Subcutaneous adipose tissue (tissue), 4 donors: ENCODE data around the gene SPAG6. TPM values are rescaled to one million over a fixed set of nuclear protein-coding genes. Genes with fewer than 3 reads are reported as not detected.

ENCODE experiments used
- total RNA-seq, 4 donors: library from RNA; depleted of rRNA; stranded (reverse); fragments of >200 nt; gene quantifications; one replicate each; pipeline ENCODE4 v1.1.0, GENCODE V29; 2016
- TF ChIP-seq, protein P1 (sequence below): fragments of 450-650 bp; IDR thresholded peaks from one replicate; pipeline ENCODE4 v1.5.1; 2016; ENCODE audit warnings: low read depth, mild to moderate bottlenecking, control low read depth, antibody characterized with exemption, moderate library complexity

The SPAG6 gene
- total RNA-seq, 4 donors from 2014 or later: 0.34 TPM; not detected in 3

DNA sequence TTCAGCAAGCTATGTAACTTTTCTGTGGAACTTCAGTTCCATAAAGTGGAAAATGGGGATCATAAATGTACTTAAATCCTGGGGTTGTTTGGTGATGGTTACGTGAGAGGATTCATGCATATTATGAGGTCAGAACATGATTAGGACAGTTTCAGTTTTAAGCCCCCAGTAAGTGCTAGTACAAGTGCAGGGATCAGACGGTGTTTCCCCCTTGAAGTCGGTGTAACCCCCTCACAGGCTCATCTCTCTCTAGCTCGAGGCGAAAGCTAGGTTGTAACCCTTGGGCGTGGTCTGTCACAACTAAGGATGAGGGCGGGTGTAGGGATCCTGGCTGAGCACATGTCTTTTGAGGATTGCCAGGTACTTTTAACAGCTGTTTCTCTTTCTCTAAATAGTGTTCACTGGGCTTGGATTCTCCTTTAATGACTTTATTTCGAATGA is 84.7 kb downstream of the SPAG6 start:
- TF ChIP-seq, protein P1, sequence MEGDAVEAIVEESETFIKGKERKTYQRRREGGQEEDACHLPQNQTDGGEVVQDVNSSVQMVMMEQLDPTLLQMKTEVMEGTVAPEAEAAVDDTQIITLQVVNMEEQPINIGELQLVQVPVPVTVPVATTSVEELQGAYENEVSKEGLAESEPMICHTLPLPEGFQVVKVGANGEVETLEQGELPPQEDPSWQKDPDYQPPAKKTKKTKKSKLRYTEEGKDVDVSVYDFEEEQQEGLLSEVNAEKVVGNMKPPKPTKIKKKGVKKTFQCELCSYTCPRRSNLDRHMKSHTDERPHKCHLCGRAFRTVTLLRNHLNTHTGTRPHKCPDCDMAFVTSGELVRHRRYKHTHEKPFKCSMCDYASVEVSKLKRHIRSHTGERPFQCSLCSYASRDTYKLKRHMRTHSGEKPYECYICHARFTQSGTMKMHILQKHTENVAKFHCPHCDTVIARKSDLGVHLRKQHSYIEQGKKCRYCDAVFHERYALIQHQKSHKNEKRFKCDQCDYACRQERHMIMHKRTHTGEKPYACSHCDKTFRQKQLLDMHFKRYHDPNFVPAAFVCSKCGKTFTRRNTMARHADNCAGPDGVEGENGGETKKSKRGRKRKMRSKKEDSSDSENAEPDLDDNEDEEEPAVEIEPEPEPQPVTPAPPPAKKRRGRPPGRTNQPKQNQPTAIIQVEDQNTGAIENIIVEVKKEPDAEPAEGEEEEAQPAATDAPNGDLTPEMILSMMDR: no peak

DNA sequence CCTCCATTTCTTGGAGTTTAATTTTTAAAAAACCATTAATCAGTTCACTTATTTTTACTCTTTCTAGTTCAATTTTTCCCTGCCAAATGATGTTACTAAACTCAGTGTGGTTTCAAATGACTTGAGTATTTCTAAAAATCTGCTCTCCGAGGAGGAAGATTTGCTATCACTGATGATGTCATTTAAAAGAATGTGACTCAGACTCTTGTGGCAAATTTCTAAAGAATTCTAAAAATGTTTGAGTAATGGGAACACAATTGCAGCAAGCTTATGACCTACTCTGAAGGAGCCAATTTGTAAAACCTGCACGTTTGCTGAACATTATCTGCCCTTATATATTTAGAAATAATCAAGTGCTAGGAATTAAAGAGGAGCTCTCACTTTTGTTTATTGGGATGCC is 88.6 kb downstream of the SPAG6 start:
- TF ChIP-seq, protein P1: no peak

DNA sequence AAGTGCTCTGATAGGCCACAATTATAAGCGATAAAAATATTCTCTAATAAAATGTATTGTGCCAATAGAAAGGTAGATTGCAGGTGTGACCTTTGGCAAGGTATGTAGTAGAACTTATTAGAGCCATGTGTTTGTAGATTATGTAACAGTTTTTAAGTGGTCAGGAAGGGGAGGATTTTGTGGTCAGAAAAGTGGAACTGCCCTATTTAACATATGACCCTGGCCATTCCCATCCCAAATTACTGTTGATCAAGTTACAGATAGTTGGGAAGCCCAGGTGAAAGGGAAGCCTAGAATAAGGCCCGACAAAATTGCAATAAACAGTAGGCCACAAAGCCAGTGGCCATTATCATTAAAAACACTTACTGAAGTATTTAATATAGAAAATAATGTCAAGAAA is 89.2 kb downstream of the SPAG6 start:
- TF ChIP-seq, protein P1: no peak

DNA sequence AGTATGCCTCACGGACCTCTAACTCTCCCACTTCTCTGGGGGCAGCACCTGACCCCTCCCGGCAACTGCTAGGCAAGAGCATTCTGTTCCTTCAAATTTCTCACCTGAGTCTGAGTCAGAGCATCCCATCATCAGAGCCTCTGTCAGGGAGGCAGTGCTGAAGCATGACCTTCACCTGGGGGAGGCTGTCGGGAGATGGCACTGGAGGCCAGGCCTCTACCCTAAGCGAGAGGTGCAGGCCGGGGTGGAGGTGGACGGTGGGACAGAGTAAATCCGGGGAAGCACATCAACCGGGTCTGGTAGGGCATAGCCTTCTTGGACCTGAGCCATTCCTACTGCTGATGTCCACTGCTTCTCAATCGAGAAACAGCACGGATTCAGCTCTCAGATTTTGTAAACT is 90.4 kb downstream of the SPAG6 start:
- TF ChIP-seq, protein P1: no peak

DNA sequence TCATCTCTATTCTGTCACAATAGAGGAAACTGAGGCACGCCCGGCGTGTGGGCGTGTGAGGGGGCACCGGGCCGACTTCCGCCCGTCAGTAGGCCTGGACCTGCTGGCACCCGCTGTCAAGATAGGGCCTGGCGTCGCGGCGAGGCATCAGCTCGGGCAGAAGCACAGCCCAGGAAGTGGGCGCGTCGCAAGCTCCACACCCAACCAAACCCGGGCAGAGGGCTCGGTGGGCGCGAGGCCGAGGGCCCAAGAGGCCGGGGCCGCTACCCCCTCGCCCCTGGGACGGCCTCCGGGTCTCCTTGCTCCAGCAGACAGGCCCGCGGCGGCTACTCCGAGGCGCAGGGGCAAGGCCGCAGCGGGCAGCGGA is 91.2 kb downstream of the SPAG6 start:
- TF ChIP-seq, protein P1: no peak

DNA sequence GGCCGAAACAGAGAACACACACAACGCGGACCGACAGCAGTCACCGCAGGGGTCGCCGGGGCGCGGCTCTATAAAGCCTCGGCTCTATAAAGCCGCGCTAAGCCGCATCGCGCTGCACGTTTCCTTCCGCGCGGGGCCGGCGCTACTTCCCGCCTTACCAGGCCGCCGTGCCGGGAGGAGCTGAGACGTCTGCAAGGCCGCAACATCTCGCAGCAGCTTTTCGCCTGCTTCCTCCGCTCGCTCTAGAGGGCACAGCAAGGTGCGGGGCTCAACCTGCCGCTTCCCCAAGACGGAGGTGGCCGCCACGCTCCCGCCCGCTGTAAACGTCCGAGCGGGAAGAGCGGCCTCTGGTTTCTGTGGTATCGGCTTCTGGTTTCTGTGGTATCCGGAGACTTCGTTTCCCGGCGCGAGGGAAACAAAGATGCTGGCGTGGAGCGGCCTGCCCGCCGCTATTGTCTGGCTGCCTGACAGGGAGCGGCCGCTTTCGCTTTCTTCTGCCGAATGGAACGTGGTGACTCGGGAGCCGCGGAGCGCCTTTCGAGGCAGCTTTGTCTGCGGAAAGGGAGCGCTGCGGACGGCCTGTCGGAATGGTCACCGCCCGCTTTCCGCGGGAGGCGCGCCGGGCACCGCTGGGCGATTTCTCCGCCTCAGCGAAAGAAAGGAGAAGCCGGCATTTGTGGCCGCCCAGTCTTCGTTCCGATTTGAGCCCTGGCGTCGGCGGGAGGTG is 91.8 kb downstream of the SPAG6 start:
- TF ChIP-seq, protein P1: no peak

DNA sequence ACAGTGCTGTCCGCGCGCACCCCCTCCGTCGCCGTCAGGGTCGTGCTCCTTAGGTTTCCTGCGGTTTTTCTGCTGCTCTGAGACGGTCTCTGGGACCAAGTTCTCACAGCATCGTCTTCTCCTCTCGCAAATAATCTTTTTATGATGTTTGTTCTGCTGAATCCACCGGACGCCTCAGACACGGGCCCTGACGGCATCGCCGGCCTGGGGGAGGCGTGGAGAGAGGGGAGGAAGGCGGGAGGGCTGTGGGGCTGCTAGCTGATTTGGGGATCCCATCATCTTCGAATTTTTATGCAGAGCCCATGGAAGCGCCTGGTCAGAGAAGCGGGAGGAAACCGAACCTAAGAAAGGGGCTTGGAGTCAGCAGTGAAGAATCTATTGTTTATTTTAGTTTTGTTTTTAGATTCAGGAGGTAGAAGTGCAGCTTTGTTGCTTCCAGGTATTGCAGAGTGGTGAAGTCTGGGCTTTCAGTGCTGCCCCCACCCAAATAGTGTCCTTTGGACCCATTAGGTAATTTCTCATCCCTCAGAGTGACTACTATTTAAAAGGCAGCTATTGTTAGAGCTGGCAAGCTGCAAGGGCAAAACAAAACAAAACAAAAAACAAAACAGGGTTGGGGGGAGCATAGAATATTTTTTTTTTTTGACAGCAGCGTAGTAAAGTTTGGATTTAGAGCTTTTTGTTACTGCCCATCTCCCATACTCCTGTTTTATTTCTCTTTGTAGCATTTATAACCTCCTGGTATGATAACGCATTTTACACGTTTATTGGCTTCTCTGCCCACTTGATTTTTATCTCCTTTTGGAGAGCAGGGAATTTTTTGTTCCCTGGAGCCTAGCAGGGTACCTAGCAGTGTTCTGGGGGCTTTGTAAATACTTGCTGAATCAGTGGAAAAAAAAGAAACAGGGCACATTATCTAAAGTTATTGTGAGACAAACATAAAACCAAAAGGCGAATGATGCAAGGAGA is 92.6 kb downstream of the SPAG6 start:
- TF ChIP-seq, protein P1: no peak
